HUES6 (cell line): ENCODE measurements around the gene RIPOR2.
"Not testable (repeated sequence)": the region's sequence is repeated elsewhere in the genome, so short reads cannot be mapped to it uniquely, and the experiment has no call there.

Experiments
- H3K27ac ChIP-seq: 2 replicates; pipeline ENCODE4 v1.7.0; 2013; ENCODE audit warnings: low read depth, mild to moderate bottlenecking, low read length, inconsistent platforms
- H3K27me3 ChIP-seq: 2 replicates; pipeline ENCODE4 v1.6.1; 2013; ENCODE audit warnings: low read length; ENCODE audit not compliant: control insufficient read depth, insufficient read depth
- H3K36me3 ChIP-seq: 2 replicates; pipeline ENCODE4 v1.6.1; 2013; ENCODE audit warnings: low read length; ENCODE audit not compliant: control insufficient read depth, insufficient read depth
- H3K4me1 ChIP-seq: 2 replicates; pipeline ENCODE4 v1.6.1; 2013; ENCODE audit warnings: low read length; ENCODE audit not compliant: control insufficient read depth, insufficient read depth
- H3K4me3 ChIP-seq: 2 replicates; pipeline ENCODE4 v1.5.1; 2013; ENCODE audit warnings: low read depth, low read length
- H3K9ac ChIP-seq: one replicate; pipeline ENCODE4 v1.6.1; 2013; ENCODE audit warnings: mild to moderate bottlenecking, low read length
- H3K9me3 ChIP-seq: 2 replicates; pipeline ENCODE4 v1.6.1; 2013; ENCODE audit warnings: low read depth, low read length; ENCODE audit not compliant: control insufficient read depth, insufficient read depth

RIPOR2 gene

GRCh38 chr6:24883618-24884017 lies 52.1 kb downstream of the RIPOR2 start:
- Histone ChIP-seq H3K9ac (no peak overlapping the region), H3K27ac (no peak overlapping the region)

GRCh38 chr6:24882835-24883555 lies 52.8 kb downstream of the RIPOR2 start:
- peaks cover 18% of the 10 kb centered on the region for H3K4me1 ChIP-seq
- no peak overlapping the region for H3K27ac ChIP-seq
- H3K27me3 ChIP-seq: no peaks in the 10 kb centered on the region
- H3K9me3 ChIP-seq: no peaks in the 10 kb centered on the region
- H3K4me3 ChIP-seq: no peak overlapping the region
- H3K9ac ChIP-seq: no peak overlapping the region
- no peaks in the 10 kb centered on the region for H3K36me3 ChIP-seq

More at GRCh38 chr6:24883618-24884017, 52.1 kb downstream of the RIPOR2 start:
- Histone ChIP-seq H3K9me3 (no peaks in the 10 kb centered on the region), H3K4me3 (no peak overlapping the region), H3K4me1 (peaks cover 16% of the 10 kb centered on the region), H3K36me3 (no peaks in the 10 kb centered on the region), H3K27me3 (no peaks in the 10 kb centered on the region)

GRCh38 chr6:24882295-24882694 lies 53.5 kb downstream of the RIPOR2 start:
- H3K9ac ChIP-seq: no peak overlapping the region
- no peaks in the 10 kb centered on the region for H3K36me3 ChIP-seq
- H3K4me1 ChIP-seq: peaks cover 19% of the 10 kb centered on the region
- H3K27ac ChIP-seq: no peak overlapping the region
- no peak overlapping the region for H3K4me3 ChIP-seq
- no peaks in the 10 kb centered on the region; the same call in 1 of the 2 replicates for H3K9me3 ChIP-seq
- H3K27me3 ChIP-seq: no peaks in the 10 kb centered on the region

- Histone ChIP-seq H3K27ac (no peak overlapping the region), H3K27me3 (no peaks in the 10 kb centered on the region), H3K4me1 (peaks cover 24% of the 10 kb centered on the region), H3K36me3 (no peaks in the 10 kb centered on the region), H3K9ac (no peak overlapping the region), H3K4me3 (no peak overlapping the region), H3K9me3 (no peaks in the 10 kb centered on the region; the same call in 1 of the 2 replicates)
Measured at GRCh38 chr6:24881376-24881775, 54.4 kb downstream of the RIPOR2 start.

- Histone ChIP-seq H3K36me3 (no peaks in the 10 kb centered on the region), H3K27ac (no peak overlapping the region), H3K4me3 (no peak overlapping the region), H3K9me3 (no peaks in the 10 kb centered on the region; the same call in 1 of the 2 replicates), H3K9ac (no peak overlapping the region), H3K4me1 (peaks cover 27% of the 10 kb centered on the region), H3K27me3 (no peaks in the 10 kb centered on the region)
Measured at GRCh38 chr6:24880451-24880850, 55.3 kb downstream of the RIPOR2 start.

- Histone ChIP-seq H3K9me3 (no peaks in the 10 kb centered on the region; the same call in 1 of the 2 replicates), H3K4me1 (peaks cover 32% of the 10 kb centered on the region), H3K27ac (no peak overlapping the region), H3K36me3 (no peaks in the 10 kb centered on the region), H3K27me3 (no peaks in the 10 kb centered on the region), H3K4me3 (no peak overlapping the region), H3K9ac (no peak overlapping the region)
Measured at GRCh38 chr6:24879351-24879750, 56.4 kb downstream of the RIPOR2 start.

- Histone ChIP-seq H3K27ac (peak overlapping the region; percentile 64; the same call in 1 of the 2 replicates), H3K9ac (peak overlapping the region; percentile 20), H3K4me1 (peaks cover 38% of the 10 kb centered on the region)
- H3K4me3 ChIP-seq, H3K9me3 ChIP-seq, H3K27me3 ChIP-seq, H3K36me3 ChIP-seq: not testable (repeated sequence)
Measured at GRCh38 chr6:24877747-24878146, 58.0 kb downstream of the RIPOR2 start.

- Histone ChIP-seq H3K4me3 (peak overlapping the region; percentile 36), H3K27ac (peak overlapping the region; percentile 64), H3K36me3 (no peaks in the 10 kb centered on the region), H3K9me3 (no peaks in the 10 kb centered on the region; the same call in 1 of the 2 replicates), H3K4me1 (peaks cover 46% of the 10 kb centered on the region), H3K27me3 (no peaks in the 10 kb centered on the region), H3K9ac (peak overlapping the region; percentile 37)
Measured at GRCh38 chr6:24876499-24877465, 59.0 kb downstream of the RIPOR2 start.

GRCh38 chr6:24875534-24875901 lies 60.2 kb downstream of the RIPOR2 start:
- no peak overlapping the region for H3K4me3 ChIP-seq
- H3K9ac ChIP-seq: no peak overlapping the region
- H3K9me3 ChIP-seq: no peaks in the 10 kb centered on the region; the same call in 1 of the 2 replicates
- no peaks in the 10 kb centered on the region for H3K27me3 ChIP-seq
- no peak overlapping the region for H3K27ac ChIP-seq
- H3K4me1 ChIP-seq: peaks cover 48% of the 10 kb centered on the region
- no peaks in the 10 kb centered on the region for H3K36me3 ChIP-seq

- Histone ChIP-seq H3K9me3 (no peaks in the 10 kb centered on the region; the same call in 1 of the 2 replicates), H3K4me1 (peaks cover 46% of the 10 kb centered on the region), H3K4me3 (no peak overlapping the region), H3K36me3 (no peaks in the 10 kb centered on the region), H3K9ac (no peak overlapping the region), H3K27ac (no peak overlapping the region), H3K27me3 (no peaks in the 10 kb centered on the region)
Measured at GRCh38 chr6:24874776-24875533, 60.8 kb downstream of the RIPOR2 start.
